GM10847 (cell line): Measurements from ENCODE around the gene EPHX1.

Experiments used
- POLR2A ChIP-seq: IDR thresholded peaks from 2 replicates; pipeline ENCODE4 v1.6.1; 2011; ENCODE audit not compliant: insufficient read length; ENCODE audit errors: extremely low read depth

EPHX1 gene

DNA sequence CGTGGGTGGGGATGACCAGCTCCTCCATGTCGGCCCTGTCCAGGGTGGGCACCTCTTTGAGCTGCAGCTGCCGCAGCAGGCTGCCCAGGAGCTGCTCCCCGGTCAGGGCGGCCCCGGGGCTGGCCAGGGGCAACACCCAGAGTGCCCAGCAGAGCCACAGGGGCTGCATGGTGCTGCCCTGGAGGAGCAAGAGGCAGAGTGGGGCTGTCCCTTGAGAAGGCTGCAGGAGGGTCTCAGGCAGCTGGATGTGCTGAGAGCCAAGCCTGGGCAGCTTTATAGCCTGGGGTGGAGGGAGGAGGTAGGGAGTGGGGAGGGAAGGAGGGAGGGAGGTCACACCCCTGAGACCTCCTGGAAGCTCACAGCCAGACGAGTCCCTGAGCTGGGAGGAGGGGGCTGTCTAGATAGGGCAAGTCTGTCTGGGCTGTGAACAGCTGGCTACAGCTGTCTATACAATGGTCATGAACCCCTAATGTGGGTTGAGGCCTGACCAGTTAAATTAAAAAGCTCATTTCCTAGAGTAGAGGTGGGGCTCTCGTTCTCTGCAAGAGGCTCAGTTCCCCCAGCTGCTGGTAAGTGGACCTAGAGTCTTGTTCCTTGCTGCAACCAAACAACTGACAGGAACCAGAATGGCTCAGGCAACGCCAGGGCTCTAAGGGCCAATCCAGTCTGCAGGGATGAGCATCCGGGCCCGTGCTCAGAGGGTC lies 79.1 kb downstream of the EPHX1 start, which contains the start of gene LEFTY1:
TSS of gene LEFTY1 (minus strand) at position 249 of the 704 bp plus-strand sequence. CDS start at position 169, 80 bp downstream.
- TF ChIP-seq POLR2A = no peak

DNA sequence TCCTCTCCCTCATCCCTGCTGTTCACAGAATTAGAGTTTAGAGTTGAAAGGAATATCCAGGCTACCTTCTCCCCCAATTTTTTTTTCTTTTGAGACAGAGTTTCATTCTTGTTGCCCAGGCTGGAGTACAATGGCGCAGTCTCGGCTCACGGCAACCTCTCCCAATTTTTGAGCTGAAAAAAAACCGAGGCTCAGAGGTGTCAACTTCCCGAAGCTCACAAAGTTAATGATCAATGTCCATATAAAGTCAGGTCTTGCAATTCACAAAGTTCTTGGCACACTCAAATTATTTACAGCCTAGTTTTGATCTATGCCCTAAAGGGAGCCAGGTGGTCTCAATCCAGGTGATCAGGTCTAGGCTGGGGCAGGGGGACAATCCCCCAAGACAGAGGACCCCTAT lies 79.8 kb downstream of the EPHX1 start:
- TF ChIP-seq POLR2A = no peak

DNA sequence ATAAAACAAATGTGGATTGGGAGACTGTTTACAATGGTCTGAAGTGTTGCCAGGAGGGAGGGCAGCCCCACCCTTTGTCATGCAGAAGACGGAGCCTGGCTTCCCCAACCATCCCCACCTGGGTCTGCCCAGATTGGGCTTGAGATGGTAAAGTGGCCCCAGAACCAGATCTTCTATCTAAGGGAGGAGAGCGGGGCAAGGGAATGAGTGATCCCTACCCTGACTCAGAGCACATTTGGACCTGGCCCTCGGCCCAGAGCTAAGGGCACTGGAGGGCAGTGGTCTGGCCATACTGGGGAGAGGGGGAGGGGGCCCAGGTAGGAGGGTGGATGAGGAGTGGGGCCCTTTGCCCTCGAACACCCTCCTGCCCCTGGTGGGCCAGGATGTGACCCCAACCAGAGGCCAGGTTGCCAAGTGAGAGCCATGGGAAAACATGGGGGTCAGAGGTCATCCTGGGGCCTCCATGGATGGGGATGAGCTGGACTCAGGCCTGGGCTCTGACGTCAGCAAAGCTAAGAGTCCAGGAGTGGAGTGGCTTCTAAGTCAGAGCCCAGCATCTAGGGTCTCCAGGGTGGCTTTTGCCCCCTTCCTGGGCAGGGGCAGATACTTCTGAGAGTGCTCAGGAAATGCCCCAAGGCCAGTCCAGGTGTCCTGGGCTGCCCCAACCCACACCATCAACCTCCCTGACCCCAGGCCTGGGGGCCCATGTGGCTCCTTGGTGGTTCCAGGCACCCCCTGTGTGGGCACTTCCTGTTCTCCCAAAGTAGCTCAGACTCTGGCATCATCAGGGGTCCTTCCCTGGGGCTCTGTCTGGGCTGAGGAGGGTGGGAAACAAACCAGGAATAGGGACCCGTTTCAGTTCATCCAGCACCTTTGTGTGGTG lies 80.7 kb downstream of the EPHX1 start:
- no peak for TF ChIP-seq POLR2A

DNA sequence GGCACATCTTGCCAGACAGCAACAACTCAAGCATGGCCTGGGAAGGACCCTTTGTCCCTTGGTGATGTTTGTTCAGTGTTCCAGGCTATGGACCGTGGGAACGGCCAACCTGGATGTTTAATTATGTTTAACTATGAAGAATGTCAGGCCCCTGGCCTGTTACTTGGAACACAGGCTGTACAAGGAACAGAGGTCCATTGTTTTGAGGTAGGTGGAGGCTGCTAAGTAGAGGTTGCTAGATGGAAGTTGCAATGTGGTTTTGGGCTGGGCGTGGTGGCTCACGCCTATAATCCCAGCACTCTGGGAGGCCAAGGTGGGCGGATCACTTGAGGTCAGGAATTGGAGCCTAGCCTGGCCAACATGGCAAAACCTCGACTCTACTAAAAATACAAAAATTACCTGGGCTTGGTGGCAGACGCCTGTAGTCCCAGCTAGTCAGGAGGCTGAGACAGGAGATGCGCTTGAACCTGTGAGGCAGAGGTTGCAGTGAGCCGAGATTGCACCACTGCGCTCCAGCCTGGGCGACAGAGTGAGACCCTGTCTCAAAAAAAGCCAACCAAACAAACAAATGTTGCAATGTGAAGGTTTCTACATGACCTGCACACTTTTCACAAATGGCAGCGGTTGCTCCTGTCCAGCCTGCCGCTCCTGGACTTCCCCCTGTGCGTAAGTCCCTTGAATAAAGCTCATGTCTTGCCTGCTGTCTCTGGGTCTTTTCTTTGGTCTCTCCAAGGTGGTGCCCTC lies 81.5 kb downstream of the EPHX1 start:
- no peak for TF ChIP-seq POLR2A

DNA sequence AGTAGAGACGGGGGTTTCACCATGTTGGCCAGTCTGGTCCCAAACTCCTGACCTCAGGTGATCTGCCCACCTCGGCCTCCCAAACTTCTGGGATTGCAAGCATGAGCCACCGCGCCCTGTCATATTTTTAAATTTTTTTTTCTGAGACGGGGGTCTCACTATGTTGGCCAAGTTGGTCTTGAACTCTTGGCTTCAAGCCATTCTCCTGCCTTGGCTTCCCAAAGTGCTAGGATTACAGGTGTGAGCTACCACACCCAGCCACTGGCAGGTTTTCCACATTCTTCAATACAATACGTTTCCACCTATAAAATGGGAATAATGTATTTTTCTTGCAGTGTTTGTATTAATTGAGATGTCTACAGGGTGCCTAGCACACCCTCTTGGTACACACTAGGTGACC lies 82.4 kb downstream of the EPHX1 start:
- no peak for TF ChIP-seq POLR2A
